AML-193 (cell line): ENCODE results near the gene PSME1.

Experiments
- DNase-seq, 2 experiments: peaks; one replicate each; lab custom pipeline; 2025; lab: John Stamatoyannopoulos, UW

The PSME1 gene

DNA sequence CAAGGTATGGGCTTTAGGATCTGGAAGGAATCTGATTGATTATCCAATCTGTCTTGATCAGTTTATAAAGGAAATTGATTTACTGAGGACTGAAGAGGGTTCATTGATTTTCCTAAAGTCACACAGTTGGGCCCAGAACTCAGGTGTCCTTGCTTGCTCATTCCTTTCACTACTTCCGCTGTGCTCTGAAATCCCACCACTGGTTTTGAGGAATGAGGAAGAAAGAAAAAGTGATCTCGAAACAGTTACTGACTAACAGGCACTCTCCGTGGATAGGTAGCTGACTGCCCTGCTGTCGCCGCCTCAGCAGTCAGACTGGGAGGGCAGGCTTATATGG lies 5.6 kb upstream of the PSME1 start, which contains the start of gene FITM1:
TSS of gene FITM1 (plus strand) at position 280 of the 337 bp plus-strand sequence. CDS start 905 bp downstream, outside the sequence.
- DNase-seq = no peak

GRCh38 chr14:24130717-24131548 lies 5.1 kb upstream of the PSME1 start:
- DNase-seq = no peak

- no peak for DNase-seq
Observed at GRCh38 chr14:24131549-24131966, 4.4 kb upstream of the PSME1 start.

GRCh38 chr14:24132061-24132685 lies 3.8 kb upstream of the PSME1 start:
- no peak for DNase-seq

GRCh38 chr14:24132976-24133375 lies 3.0 kb upstream of the PSME1 start:
- no peak for DNase-seq

GRCh38 chr14:24133735-24134134 lies 2.3 kb upstream of the PSME1 start:
- peak; percentile 8 to 32 for DNase-seq

DNA sequence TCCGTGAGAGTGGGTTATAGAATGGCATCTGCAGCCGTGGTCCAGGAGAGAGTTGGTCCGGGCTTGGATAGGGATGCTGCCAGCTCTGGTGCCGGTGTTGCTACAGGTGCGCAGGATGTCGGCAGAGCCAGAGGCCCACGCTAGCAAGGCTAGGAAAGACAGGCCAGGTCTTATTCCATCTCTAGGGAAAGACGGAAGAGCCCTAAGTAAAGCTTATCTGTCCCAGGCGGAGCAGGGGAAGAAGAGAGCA lies 485 bp upstream of the PSME1 start:
- no peak for DNase-seq

DNA sequence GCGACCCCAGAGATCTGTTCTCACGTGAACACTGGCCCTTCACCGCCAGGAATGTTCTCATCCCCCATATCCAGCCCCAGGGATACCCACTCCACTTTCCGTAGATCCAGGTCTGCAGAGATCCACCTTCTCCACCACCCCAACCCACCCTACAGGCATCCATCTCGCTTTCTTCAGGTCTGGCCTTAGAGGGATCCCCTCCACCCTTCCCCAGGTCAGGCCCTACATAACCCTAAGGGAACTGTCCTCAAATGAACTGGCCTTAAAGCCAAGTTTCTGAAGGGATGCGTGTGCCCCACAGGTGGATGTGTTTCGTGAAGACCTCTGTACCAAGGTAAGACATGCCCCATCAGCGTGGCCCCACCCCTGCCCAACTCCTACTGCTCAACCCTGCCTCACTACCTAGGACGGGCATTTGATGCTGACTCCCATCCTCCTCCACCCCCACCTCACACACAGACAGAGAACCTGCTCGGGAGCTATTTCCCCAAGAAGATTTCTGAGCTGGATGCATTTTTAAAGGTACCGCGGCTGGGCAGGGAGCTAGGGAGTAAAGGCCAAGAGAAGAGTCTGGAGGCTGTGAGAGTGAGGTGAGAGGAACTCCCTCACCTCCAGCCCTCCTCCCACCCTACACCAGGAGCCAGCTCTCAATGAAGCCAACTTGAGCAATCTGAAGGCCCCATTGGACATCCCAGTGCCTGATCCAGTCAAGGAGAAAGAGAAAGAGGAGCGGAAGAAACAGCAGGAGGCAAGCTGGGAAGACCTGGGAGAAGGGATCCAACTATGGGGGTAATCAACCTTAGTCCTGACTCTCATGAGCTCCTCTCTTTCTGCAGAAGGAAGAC lies 912 bp downstream of the PSME1 start:
- no peak for DNase-seq

DNA sequence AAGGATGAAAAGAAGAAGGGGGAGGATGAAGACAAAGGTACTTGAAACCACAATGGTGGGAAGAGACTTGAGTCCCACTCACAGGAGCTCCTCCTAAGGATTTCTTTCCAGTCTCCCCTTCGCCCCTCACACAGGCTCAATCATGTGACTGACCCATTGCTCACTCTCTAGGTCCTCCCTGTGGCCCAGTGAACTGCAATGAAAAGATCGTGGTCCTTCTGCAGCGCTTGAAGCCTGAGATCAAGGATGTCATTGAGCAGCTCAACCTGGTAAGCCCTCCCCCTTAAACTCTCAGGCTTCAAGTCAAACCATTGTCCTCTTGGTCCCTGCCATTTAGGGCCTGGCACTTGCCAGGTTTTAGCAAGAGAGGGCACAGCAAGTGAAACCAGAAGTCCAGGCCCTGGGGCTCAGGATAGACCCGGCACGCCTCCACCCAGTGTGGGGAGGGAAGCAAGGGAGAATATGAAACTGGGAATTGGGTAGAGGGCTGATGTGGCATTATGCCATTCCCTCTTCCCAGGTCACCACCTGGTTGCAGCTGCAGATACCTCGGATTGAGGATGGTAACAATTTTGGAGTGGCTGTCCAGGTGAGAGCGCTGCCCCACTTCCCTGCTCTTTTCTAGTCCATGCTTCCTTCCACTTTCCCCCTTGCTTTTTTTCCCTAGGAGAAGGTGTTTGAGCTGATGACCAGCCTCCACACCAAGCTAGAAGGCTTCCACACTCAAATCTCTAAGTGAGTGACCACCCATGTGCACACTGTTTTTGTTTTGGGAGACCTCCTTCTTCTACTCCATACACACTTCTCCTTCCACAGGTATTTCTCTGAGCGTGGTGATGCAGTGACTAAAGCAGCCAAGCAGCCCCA lies 1.8 kb downstream of the PSME1 start:
- DNase-seq = no peak

- no peak for DNase-seq
Observed at GRCh38 chr14:24138396-24139271, 2.6 kb downstream of the PSME1 start.

GRCh38 chr14:24139272-24139934 lies 3.4 kb downstream of the PSME1 start:
- no peak for DNase-seq

- peak; percentile 96 to 97 for DNase-seq
Observed at GRCh38 chr14:24141097-24141880, 5.3 kb downstream of the PSME1 start, which contains the start of gene EMC9. Gene EMC9 (minus strand): TSS chr14:24141591. CDS start chr14:24141304, 287 bp downstream.

DNA sequence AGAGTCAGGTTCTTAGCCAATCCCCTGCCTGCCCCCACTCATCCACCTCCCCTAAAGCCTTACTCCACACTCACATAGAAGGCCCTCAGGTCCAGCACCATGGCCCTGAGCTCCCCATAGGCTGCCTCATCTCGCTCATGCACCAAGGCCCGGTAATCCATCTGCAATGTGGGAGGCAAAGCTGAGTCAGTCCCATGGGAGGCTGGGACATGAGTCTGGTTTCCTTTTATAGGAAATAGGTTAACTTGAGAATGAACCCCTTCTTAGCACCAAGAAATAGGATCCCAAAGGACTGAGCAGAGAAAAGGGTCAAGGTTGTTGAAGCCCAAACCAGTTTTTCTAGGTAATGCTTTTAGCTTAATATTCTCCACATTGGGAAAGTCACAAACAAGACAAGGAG lies 7.5 kb downstream of the PSME1 start:
- no peak for DNase-seq

GRCh38 chr14:24144451-24144850 lies 8.5 kb downstream of the PSME1 start:
- no peak for DNase-seq

DNA sequence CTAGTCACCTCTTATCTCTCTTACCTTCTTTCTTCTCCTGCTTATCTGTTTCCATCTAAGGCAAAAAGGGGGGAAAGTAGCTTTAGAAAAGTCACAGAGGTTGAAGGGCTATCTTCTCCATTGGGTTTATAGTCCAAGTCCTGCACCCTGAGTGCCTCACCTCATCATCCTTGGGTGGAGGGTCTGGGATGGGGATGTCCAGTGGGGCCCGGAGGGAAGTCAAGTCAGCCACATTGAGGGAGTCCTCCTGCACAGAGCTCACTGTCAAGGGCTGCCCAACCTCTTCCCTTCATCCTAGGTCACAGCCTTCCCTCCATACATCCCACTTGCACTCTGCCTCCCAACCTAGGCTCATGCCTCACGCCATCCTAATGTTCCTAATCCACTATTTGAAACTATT lies 9.2 kb downstream of the PSME1 start:
- DNase-seq = no peak

GRCh38 chr14:24145690-24146452 lies 9.9 kb downstream of the PSME1 start:
- peak in 1 of 2 experiments; percentile 11 for DNase-seq

GRCh38 chr14:24146453-24146977 lies 10.5 kb downstream of the PSME1 start, which contains the start of gene PSME2:
Gene PSME2 (minus strand): TSS chr14:24146610. CDS start chr14:24146581, 29 bp downstream.
- DNase-seq = peak; percentile 91
